Mononuclear cell (primary cell): ENCODE results near the gene MDM1. TPM values are rescaled to one million over a fixed set of nuclear protein-coding genes. Genes with fewer than 3 reads are reported as not detected.

ENCODE experiments used
- H3K27me3 ChIP-seq: 2 replicates; pipeline ENCODE4 v1.6.0; 2011; ENCODE audit warnings: low read length, control low read depth; ENCODE audit not compliant: insufficient read depth
- H3K4me1 ChIP-seq: 2 replicates; pipeline ENCODE4 v1.5.1; 2011; ENCODE audit warnings: mild to moderate bottlenecking, low read length, control low read depth; ENCODE audit not compliant: insufficient read depth
- H3K4me3 ChIP-seq: 2 replicates; pipeline ENCODE4 v1.5.1; 2011; ENCODE audit warnings: mild to moderate bottlenecking, low read length, moderate library complexity
- H3K9me3 ChIP-seq: 2 replicates; pipeline ENCODE4 v1.5.1; 2011; ENCODE audit warnings: low read depth, mild to moderate bottlenecking, control low read depth, low read length
- total RNA-seq: library from RNA; depleted of rRNA; stranded (reverse); fragments of >200 nt; gene quantifications from one replicate; pipeline ENCODE4 v1.2.3, GENCODE V29; 2012

MDM1 gene
- total RNA-seq, 1 donor: 17.2 TPM

GRCh38 chr12:68253504-68253903 lies 78.7 kb downstream of the MDM1 start, which contains the start of gene IL22:
TSS of gene IL22 (minus strand) at chr12:68253604. CDS start at chr12:68253448, 156 bp downstream.
- Histone ChIP-seq H3K4me1 (no peaks in the 10 kb centered on the region), H3K27me3 (no peaks in the 10 kb centered on the region), H3K4me3 (no peak within 1 kb of the TSS), H3K9me3 (no peaks in the 10 kb centered on the region)

- Histone ChIP-seq H3K4me3 (no peak overlapping the region), H3K9me3 (no peaks in the 10 kb centered on the region), H3K4me1 (no peaks in the 10 kb centered on the region)
Observed at GRCh38 chr12:68252077-68252476, 80.1 kb downstream of the MDM1 start.

DNA sequence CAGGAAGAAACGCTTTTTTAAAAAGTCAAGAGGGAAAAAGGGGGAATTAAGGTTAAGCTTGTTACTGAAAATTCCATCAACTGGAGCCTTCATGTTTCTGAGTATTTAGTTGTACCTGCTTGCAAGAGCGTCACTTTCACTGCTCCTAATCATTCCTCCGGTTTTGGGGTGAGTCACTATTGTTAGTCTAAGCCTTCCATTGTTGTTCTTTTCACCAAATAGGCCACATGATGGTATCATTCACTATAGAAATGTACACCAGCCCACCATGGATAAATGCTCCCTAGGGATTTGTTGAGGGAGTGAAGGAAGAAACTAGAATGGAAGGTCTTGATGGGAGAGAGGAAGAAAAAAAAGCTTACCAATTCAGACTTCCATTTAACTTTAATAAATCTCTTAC lies 81.7 kb downstream of the MDM1 start:
- no peak overlapping the region for H3K4me3 ChIP-seq
- no peaks in the 10 kb centered on the region for H3K4me1 ChIP-seq
- H3K9me3 ChIP-seq: no peaks in the 10 kb centered on the region
- no peaks in the 10 kb centered on the region for H3K27me3 ChIP-seq

More at GRCh38 chr12:68252077-68252476, 80.1 kb downstream of the MDM1 start:
- H3K27me3 ChIP-seq: no peaks in the 10 kb centered on the region

- Histone ChIP-seq H3K4me1 (no peaks in the 10 kb centered on the region), H3K9me3 (no peaks in the 10 kb centered on the region), H3K4me3 (no peak overlapping the region), H3K27me3 (no peaks in the 10 kb centered on the region)
Observed at GRCh38 chr12:68247785-68248184, 84.4 kb downstream of the MDM1 start.

DNA sequence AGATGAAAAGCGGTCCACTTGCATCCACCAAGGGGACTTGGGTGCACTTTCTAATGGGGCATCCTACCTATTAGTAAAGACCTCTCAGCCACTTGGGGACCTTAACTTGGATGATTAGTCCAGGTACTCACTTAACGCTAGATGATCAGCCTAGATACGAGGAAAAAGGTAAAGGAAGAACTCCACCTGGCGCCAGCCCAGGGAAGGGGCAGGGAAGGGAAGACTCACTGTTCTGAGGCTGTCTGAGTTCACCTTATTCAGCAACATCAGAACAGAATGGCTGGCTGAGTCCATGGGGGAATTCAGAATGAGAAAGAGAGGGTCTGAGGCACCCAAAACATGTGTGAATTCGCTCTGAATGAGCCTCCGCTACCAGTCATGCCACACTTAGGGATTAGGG lies 85.8 kb downstream of the MDM1 start:
- Histone ChIP-seq H3K9me3 (no peaks in the 10 kb centered on the region), H3K4me3 (no peak overlapping the region), H3K4me1 (peaks cover 4% of the 10 kb centered on the region), H3K27me3 (no peaks in the 10 kb centered on the region)

GRCh38 chr12:68245180-68246021 lies 86.8 kb downstream of the MDM1 start:
- H3K4me3 ChIP-seq: no peak overlapping the region
- H3K9me3 ChIP-seq: no peaks in the 10 kb centered on the region
- peaks cover 13% of the 10 kb centered on the region for H3K4me1 ChIP-seq
- no peaks in the 10 kb centered on the region for H3K27me3 ChIP-seq

Other genes with a start within 250 kb of the MDM1 start
- gene IFNG, start 172.6 kb downstream of the MDM1 start, total RNA-seq: 12.4 TPM
- 0.21 TPM for gene IL26, start 106.6 kb downstream of the MDM1 start, total RNA-seq
- not detected for gene IL22, start 78.8 kb downstream of the MDM1 start, total RNA-seq